ENCODE results near the gene SLC17A7. TPM values are rescaled to one million over a fixed set of nuclear protein-coding genes. Genes with fewer than 3 reads are reported as not detected.

Gene SLC17A7
- total RNA-seq, 1 donor from 2014 or later, result not detected

- no peak for DNase-seq (ENCODE audit: low read depth)
- no peaks in the 10 kb centered on the region for H3K36me3 ChIP-seq (ENCODE audit: control insufficient read depth, insufficient read depth, low read length)
- H3K27me3 ChIP-seq (ENCODE audit: control insufficient read depth, insufficient read depth, low read length), result peaks cover 95% of the 10 kb centered on the region
- no peak overlapping the region for H3K4me3 ChIP-seq (ENCODE audit: low read depth, low read length)
- TF ChIP-seq CTCF (IDR thresholded peaks at IDR 0.05; ENCODE audit: insufficient read depth, low read length, poor library complexity, severe bottlenecking), result no peak
Measured at GRCh38 chr19:49423985-49424303, 17.4 kb downstream of the SLC17A7 start.

- H3K27me3 ChIP-seq (ENCODE audit: control insufficient read depth, insufficient read depth, low read length), result peaks cover 90% of the 10 kb centered on the region
- DNase-seq (ENCODE audit: low read depth), result no peak
- H3K4me3 ChIP-seq (ENCODE audit: low read depth, low read length), result no peak within 1 kb of the TSS
- H3K36me3 ChIP-seq (ENCODE audit: control insufficient read depth, insufficient read depth, low read length), result no peaks in the 10 kb centered on the region
- TF ChIP-seq CTCF (IDR thresholded peaks at IDR 0.05; ENCODE audit: insufficient read depth, low read length, poor library complexity, severe bottlenecking), result no peak
Measured at GRCh38 chr19:49423071-49423984, 18.0 kb downstream of the SLC17A7 start, which contains the start of gene PTH2. Gene PTH2, minus strand, starts transcription at chr19:49423441. Its CDS starts 102 bp downstream, at chr19:49423339.

GRCh38 chr19:49422407-49423070 is 18.8 kb downstream of the SLC17A7 start:
- peaks cover 84% of the 10 kb centered on the region for H3K27me3 ChIP-seq (ENCODE audit: control insufficient read depth, insufficient read depth, low read length)
- no peak for DNase-seq (ENCODE audit: low read depth)
- TF ChIP-seq CTCF (IDR thresholded peaks at IDR 0.05; ENCODE audit: insufficient read depth, low read length, poor library complexity, severe bottlenecking), result peak; percentile 23
- no peaks in the 10 kb centered on the region for H3K36me3 ChIP-seq (ENCODE audit: control insufficient read depth, insufficient read depth, low read length)
- no peak overlapping the region for H3K4me3 ChIP-seq (ENCODE audit: low read depth, low read length)

- Histone ChIP-seq H3K27me3 (ENCODE audit: control insufficient read depth, insufficient read depth, low read length) (peaks cover 84% of the 10 kb centered on the region), H3K36me3 (ENCODE audit: control insufficient read depth, insufficient read depth, low read length) (no peaks in the 10 kb centered on the region), H3K4me3 (ENCODE audit: low read depth, low read length) (no peak overlapping the region)
- no peak for TF ChIP-seq CTCF (IDR thresholded peaks at IDR 0.05; ENCODE audit: insufficient read depth, low read length, poor library complexity, severe bottlenecking)
- no peak for DNase-seq (ENCODE audit: low read depth)
Measured at GRCh38 chr19:49421878-49422202, 19.5 kb downstream of the SLC17A7 start.

GRCh38 chr19:49421039-49421877 is 20.1 kb downstream of the SLC17A7 start:
- peaks cover 80% of the 10 kb centered on the region for H3K27me3 ChIP-seq (ENCODE audit: control insufficient read depth, insufficient read depth, low read length)
- no peaks in the 10 kb centered on the region for H3K36me3 ChIP-seq (ENCODE audit: control insufficient read depth, insufficient read depth, low read length)
- H3K4me3 ChIP-seq (ENCODE audit: low read depth, low read length), result no peak overlapping the region
- no peak for TF ChIP-seq CTCF (IDR thresholded peaks at IDR 0.05; ENCODE audit: insufficient read depth, low read length, poor library complexity, severe bottlenecking)
- no peak for DNase-seq (ENCODE audit: low read depth)

Measured in kidney epithelial cell (primary cell).